Neural cell (in vitro differentiated cells): ENCODE data around the gene PADI4. TPM values are rescaled to one million over a fixed set of nuclear protein-coding genes. Genes with fewer than 3 reads are reported as not detected.

Experiments used
- H2AFZ ChIP-seq: fragments of 200-600, 300-800 bp; sonication (generic), shearing (Covaris generic); 2 replicates; pipeline ENCODE4 v1.6.0; 2014; ENCODE audit warnings: low read depth, mild to moderate bottlenecking, antibody characterized with exemption, low read length, moderate library complexity
- H3F3A ChIP-seq: fragments of 200-600 bp; shearing (Covaris generic); 2 replicates; pipeline ENCODE4 v1.6.1; 2016; ENCODE audit warnings: mild to moderate bottlenecking, moderate library complexity, mixed read lengths, antibody characterized with exemption, low read length; ENCODE audit not compliant: insufficient read depth, poor library complexity, severe bottlenecking
- H3K27ac ChIP-seq: fragments of 200-600, 300-800 bp; sonication (generic), shearing (Covaris generic); 2 replicates; pipeline ENCODE4 v1.5.1; 2014; ENCODE audit warnings: mild to moderate bottlenecking, low read length, moderate library complexity
- H3K27me3 ChIP-seq: fragments of 300-800, 200-600 bp; sonication (generic), shearing (Covaris generic); 2 replicates; pipeline ENCODE4 v1.6.0; 2014; ENCODE audit warnings: mild to moderate bottlenecking, low read depth, low read length, moderate library complexity; ENCODE audit not compliant: insufficient read depth
- H3K36me3 ChIP-seq: fragments of 300-800, 200-600 bp; sonication (generic), shearing (Covaris generic); 2 replicates; pipeline ENCODE4 v1.5.1; 2014; ENCODE audit warnings: mild to moderate bottlenecking, antibody characterized with exemption, low read length, moderate library complexity; ENCODE audit not compliant: insufficient read depth
- H3K4me2 ChIP-seq: fragments of 300-800, 200-600 bp; sonication (generic), shearing (Covaris generic); 2 replicates; pipeline ENCODE4 v1.6.0; 2014; ENCODE audit warnings: mild to moderate bottlenecking, low read length
- H3K4me3 ChIP-seq: fragments of 300-800, 200-600 bp; sonication (generic), shearing (Covaris generic); 2 replicates; pipeline ENCODE4 v1.5.1; 2014; ENCODE audit warnings: mild to moderate bottlenecking, low read length, moderate library complexity
- H3K79me2 ChIP-seq: fragments of 200-600 bp; shearing (Covaris generic); replicated peaks from 2 replicates; pipeline ENCODE4 v1.6.0; 2014; ENCODE audit warnings: mild to moderate bottlenecking, low read length, moderate library complexity; ENCODE audit not compliant: insufficient read depth
- H3K9ac ChIP-seq: fragments of 300-800, 200-600 bp; sonication (generic), shearing (Covaris generic); 2 replicates; pipeline ENCODE4 v1.6.1; 2016; ENCODE audit warnings: mild to moderate bottlenecking, low read length, mixed read lengths
- H3K9me2 ChIP-seq: fragments of 200-600 bp; shearing (Covaris generic); 2 replicates; pipeline ENCODE4 v1.6.1; 2016; ENCODE audit warnings: mild to moderate bottlenecking, low read length, mixed read lengths; ENCODE audit not compliant: insufficient read depth
- H3K9me3 ChIP-seq: fragments of 200-600, 300-800 bp; sonication (generic), shearing (Covaris generic); 2 replicates; pipeline ENCODE4 v1.6.1; 2016; ENCODE audit warnings: mild to moderate bottlenecking, mixed run types, low read length, moderate library complexity, mixed read lengths
- H4K20me1 ChIP-seq: fragments of 200-600 bp; shearing (Covaris generic); 2 replicates; pipeline ENCODE4 v1.6.1; 2016; ENCODE audit warnings: mild to moderate bottlenecking, mixed run types; ENCODE audit not compliant: insufficient read depth
- CTCF ChIP-seq: fragments of 450-650 bp; IDR thresholded peaks from 2 replicates; pipeline ENCODE4 v1.5.1; 2014; ENCODE audit warnings: antibody characterized with exemption, mild to moderate bottlenecking, moderate library complexity; ENCODE audit not compliant: poor library complexity, severe bottlenecking
- EP300 ChIP-seq: fragments of 450-650 bp; conservative IDR thresholded peaks from 2 replicates; pipeline ENCODE4 v1.6.1; 2014; ENCODE audit warnings: antibody characterized with exemption, mild to moderate bottlenecking, moderate library complexity; ENCODE audit not compliant: poor library complexity, severe bottlenecking
- EZH2 ChIP-seq: fragments of 200-600, 300-800 bp; shearing (Covaris generic), sonication (generic); IDR thresholded peaks from 2 replicates; pipeline ENCODE4 v1.6.1; 2014; ENCODE audit warnings: antibody characterized with exemption, low read length, borderline replicate concordance, mild to moderate bottlenecking; ENCODE audit not compliant: insufficient read depth, poor library complexity, severe bottlenecking
- MXI1 ChIP-seq: fragments of 450-650 bp; conservative IDR thresholded peaks from 2 replicates; pipeline ENCODE4 v1.6.1; 2014; ENCODE audit warnings: antibody characterized with exemption, mild to moderate bottlenecking; ENCODE audit not compliant: poor library complexity, severe bottlenecking
- POLR2AphosphoS5 ChIP-seq: IDR thresholded peaks from 2 replicates; pipeline ENCODE4 v1.6.1; 2012
- RAD21 ChIP-seq: fragments of 450-650 bp; conservative IDR thresholded peaks from 2 replicates; pipeline ENCODE4 v1.6.1; 2014; ENCODE audit warnings: antibody characterized with exemption, mild to moderate bottlenecking, moderate library complexity
- SMC3 ChIP-seq: fragments of 450-650 bp; conservative IDR thresholded peaks from 2 replicates; pipeline ENCODE4 v1.6.1; 2014; ENCODE audit warnings: antibody characterized with exemption, mild to moderate bottlenecking, moderate library complexity; ENCODE audit not compliant: poor library complexity
- TAF1 ChIP-seq: IDR thresholded peaks from 2 replicates; pipeline ENCODE4 v1.6.1; 2012; ENCODE audit warnings: low read depth
- polyA plus RNA-seq: library from polyadenylated mRNA; depleted of rRNA; stranded (reverse); fragments of >200 nt; gene quantifications from 2 replicates; pipeline ENCODE4 v1.2.3, GENCODE V29; 2014
- TF ChIP-seq, protein P1 (sequence below): IDR thresholded peaks from 2 replicates; pipeline ENCODE4 v1.6.1; 2012; ENCODE audit warnings: borderline replicate concordance

Gene PADI4
- polyA plus RNA-seq, 1 donor from 2014 or later = not detected

DNA sequence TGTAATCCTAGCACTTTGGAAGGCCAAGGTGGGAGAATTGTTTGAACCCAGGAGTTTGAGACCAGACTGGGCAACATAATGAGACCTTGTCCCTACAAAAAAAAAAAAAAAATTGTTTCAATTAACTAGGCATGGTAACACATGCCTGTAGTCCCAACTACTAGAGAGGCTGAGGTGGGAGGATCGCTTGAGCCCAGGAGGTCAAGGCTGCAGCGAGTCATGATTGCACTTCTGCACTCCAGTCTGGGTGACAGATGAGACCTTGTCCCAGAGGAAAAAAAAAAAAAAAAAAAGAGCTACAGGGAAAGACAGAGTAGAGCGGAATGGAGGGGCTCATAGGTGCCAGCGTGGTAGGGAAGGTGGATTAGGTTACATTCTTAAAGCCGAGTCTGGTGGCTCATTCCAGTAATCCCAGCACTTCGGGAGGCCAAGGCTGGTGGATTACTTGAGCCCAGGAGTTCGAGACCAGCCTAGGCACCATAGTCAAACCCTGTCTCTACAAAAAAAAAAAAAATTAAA lies 43.0 kb downstream of the PADI4 start:
- no peak overlapping the region for H3K9ac ChIP-seq
- H3K4me2 ChIP-seq = no peak overlapping the region
- no peak overlapping the region for H2AFZ ChIP-seq
- no peaks in the 10 kb centered on the region for H3K9me2 ChIP-seq
- no peak overlapping the region for H3K4me3 ChIP-seq
- no peaks in the 10 kb centered on the region for H3K9me3 ChIP-seq
- TF ChIP-seq, protein P1, sequence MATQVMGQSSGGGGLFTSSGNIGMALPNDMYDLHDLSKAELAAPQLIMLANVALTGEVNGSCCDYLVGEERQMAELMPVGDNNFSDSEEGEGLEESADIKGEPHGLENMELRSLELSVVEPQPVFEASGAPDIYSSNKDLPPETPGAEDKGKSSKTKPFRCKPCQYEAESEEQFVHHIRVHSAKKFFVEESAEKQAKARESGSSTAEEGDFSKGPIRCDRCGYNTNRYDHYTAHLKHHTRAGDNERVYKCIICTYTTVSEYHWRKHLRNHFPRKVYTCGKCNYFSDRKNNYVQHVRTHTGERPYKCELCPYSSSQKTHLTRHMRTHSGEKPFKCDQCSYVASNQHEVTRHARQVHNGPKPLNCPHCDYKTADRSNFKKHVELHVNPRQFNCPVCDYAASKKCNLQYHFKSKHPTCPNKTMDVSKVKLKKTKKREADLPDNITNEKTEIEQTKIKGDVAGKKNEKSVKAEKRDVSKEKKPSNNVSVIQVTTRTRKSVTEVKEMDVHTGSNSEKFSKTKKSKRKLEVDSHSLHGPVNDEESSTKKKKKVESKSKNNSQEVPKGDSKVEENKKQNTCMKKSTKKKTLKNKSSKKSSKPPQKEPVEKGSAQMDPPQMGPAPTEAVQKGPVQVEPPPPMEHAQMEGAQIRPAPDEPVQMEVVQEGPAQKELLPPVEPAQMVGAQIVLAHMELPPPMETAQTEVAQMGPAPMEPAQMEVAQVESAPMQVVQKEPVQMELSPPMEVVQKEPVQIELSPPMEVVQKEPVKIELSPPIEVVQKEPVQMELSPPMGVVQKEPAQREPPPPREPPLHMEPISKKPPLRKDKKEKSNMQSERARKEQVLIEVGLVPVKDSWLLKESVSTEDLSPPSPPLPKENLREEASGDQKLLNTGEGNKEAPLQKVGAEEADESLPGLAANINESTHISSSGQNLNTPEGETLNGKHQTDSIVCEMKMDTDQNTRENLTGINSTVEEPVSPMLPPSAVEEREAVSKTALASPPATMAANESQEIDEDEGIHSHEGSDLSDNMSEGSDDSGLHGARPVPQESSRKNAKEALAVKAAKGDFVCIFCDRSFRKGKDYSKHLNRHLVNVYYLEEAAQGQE = no peak
- no peak for TF ChIP-seq RAD21
- no peak for TF ChIP-seq POLR2AphosphoS5
- TF ChIP-seq EP300 = no peak
- no peak for TF ChIP-seq SMC3
- no peak for TF ChIP-seq CTCF
- TF ChIP-seq MXI1 = no peak
- TF ChIP-seq TAF1 = no peak
- no peak for TF ChIP-seq EZH2
- H3K27me3 ChIP-seq = no peaks in the 10 kb centered on the region
- H3K79me2 ChIP-seq = no peaks in the 10 kb centered on the region
- no peaks in the 10 kb centered on the region for H3K36me3 ChIP-seq
- no peak overlapping the region for H3K27ac ChIP-seq
- H3F3A ChIP-seq = no peaks in the 10 kb centered on the region
- no peaks in the 10 kb centered on the region for H4K20me1 ChIP-seq

DNA sequence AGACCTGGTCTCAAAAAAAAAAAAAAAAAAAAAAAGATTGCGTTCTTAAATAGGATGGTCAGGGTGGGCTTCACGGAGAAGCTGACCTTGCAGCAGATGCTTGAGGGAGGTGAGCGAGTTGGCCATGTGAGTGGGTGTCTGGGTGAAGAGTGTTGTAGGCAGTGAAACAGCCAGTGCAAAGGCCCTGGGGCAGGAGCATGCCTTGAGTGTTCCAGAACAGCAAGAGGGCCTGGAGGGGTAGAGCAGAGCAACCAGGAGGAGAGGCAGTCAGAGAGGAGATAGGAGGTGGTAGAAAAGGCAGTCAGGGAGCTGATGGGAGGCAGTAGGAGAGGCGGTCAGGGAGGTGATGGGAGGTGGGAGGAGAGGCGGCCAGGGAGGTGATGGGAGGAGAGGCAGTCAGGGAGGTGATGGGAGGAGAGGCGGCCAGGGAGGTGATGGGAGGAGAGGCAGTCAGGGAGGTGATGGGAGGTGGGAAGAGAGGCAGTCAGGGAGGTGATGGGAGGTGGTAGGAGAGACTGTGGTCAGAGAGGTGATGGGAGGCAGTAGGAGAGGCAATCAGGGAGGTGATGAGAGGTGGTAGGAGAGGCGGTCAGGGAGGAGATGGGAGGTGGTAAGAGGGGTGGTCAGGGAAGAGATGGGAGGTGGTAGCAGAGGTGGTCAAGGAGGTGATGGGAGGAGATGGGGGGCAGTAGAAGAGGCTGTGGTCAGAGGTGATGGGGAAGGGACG lies 43.8 kb downstream of the PADI4 start:
- no peaks in the 10 kb centered on the region for H3K79me2 ChIP-seq
- H2AFZ ChIP-seq = no peak overlapping the region
- H4K20me1 ChIP-seq = no peaks in the 10 kb centered on the region
- H3K4me2 ChIP-seq = no peak overlapping the region
- no peaks in the 10 kb centered on the region for H3K36me3 ChIP-seq
- H3K9me3 ChIP-seq = no peaks in the 10 kb centered on the region
- no peak overlapping the region for H3K9ac ChIP-seq
- H3K4me3 ChIP-seq = no peak overlapping the region
- H3K27ac ChIP-seq = no peak overlapping the region
- H3F3A ChIP-seq = no peaks in the 10 kb centered on the region
- H3K27me3 ChIP-seq = no peaks in the 10 kb centered on the region
- TF ChIP-seq TAF1 (no peak), EP300 (no peak), MXI1 (no peak), CTCF (no peak), SMC3 (no peak)
- TF ChIP-seq, protein P1 = no peak
- H3K9me2 ChIP-seq = no peaks in the 10 kb centered on the region
